GM10266 (cell line): ENCODE data around the gene TSTD1.

Experiments used
- DNase-seq: peaks from one replicate; pipeline ENCODE4 v3.0.0; 2012; ENCODE audit errors: extremely low spot score
- TF ChIP-seq, protein P1 (sequence below): IDR thresholded peaks from 2 replicates; pipeline ENCODE4 v1.5.1; 2012; ENCODE audit warnings: mild to moderate bottlenecking, low read depth; ENCODE audit not compliant: control insufficient read depth, insufficient read depth; ENCODE audit errors: missing control alignments

The TSTD1 gene

DNA sequence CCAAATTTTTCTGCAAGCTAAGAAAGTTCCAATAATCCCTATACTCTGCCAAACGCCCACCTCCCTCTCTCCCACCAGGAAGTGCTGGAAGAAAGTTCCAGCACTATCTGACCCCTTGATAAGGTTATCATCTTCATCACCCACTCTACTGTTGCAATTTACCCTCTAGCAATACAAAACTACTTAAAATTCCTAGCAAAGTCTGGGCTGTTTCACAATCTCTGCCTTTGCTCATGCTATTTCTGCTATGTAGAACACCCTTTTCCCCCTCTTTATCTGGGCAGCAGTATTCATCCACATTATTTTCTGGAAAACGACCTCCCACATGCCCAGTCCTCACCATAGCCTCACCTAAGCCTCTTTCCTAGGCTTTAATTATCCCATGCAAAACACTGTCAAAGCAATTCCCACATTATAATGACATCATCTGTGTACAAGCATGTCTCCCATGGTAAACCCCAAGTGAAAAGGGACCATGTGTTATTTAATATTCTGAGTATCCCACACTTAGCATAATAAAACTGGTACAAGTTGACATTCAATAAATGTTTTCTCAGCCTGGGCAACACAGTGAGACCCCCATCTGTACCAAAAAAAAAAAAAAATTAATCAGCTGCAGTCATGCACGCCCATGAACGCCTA lies 29.8 kb downstream of the TSTD1 start:
- no peak for DNase-seq

DNA sequence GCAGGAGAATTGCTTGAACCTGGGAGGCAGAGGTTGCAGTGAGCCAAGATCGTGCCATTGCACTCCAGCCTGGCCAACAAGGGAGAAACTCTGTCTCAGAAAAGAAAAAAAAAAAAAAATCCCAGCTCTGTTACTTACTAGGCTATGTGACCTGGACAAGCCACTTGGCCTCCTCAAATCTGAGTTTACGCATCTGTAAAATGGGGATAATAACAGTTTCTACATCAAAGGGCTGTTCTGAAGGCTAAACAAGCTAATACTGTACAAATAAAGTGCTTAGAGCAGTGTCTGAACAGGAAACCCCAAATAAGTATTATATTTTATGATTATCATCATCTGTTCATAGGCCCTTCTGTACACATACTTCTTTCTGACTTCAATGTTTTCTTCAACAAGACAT lies 31.4 kb downstream of the TSTD1 start:
- no peak for DNase-seq
- TF ChIP-seq, protein P1, sequence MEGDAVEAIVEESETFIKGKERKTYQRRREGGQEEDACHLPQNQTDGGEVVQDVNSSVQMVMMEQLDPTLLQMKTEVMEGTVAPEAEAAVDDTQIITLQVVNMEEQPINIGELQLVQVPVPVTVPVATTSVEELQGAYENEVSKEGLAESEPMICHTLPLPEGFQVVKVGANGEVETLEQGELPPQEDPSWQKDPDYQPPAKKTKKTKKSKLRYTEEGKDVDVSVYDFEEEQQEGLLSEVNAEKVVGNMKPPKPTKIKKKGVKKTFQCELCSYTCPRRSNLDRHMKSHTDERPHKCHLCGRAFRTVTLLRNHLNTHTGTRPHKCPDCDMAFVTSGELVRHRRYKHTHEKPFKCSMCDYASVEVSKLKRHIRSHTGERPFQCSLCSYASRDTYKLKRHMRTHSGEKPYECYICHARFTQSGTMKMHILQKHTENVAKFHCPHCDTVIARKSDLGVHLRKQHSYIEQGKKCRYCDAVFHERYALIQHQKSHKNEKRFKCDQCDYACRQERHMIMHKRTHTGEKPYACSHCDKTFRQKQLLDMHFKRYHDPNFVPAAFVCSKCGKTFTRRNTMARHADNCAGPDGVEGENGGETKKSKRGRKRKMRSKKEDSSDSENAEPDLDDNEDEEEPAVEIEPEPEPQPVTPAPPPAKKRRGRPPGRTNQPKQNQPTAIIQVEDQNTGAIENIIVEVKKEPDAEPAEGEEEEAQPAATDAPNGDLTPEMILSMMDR = no peak

More for the DNA sequence above, 29.8 kb downstream of the TSTD1 start:
- TF ChIP-seq, protein P1 = no peak

DNA sequence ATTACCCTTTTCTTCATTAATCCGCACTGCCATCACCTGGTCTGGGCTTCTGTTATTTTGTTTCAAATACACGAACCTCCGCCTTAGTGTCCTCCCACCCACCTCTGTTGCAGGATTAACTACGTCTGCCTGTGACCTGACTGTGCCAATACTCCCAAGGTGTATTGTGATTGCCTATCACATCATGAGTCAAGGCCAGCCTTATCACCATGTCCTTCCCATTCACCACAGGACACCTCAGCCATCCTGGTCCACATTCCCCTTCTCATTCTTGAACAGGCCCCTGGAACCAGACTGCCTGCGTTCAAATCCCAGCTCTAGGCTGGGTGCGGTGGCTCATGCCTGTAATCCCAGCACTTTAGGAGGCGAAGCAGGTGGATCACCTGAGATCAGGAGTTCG lies 32.2 kb downstream of the TSTD1 start:
- DNase-seq = no peak
- TF ChIP-seq, protein P1 = no peak

DNA sequence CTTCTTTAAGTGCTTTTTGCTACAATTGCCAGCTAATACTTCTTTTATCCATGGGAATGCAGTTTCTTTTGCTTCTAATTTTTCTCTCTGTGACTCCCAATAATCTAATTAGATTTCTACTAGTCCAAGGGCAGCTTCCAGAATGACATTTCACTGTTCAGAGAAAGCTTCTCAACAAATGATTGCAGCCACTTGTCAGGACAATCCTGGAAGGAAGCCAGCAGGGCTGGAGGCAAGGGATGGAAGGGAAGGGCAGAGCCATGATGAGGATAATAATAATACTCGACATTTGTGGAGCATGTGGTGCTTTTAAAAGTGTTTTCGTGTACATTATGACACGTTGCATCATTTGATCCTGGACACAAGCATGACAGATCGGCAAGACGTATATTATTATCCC lies 37.2 kb downstream of the TSTD1 start:
- TF ChIP-seq, protein P1 = no peak
- DNase-seq = no peak

DNA sequence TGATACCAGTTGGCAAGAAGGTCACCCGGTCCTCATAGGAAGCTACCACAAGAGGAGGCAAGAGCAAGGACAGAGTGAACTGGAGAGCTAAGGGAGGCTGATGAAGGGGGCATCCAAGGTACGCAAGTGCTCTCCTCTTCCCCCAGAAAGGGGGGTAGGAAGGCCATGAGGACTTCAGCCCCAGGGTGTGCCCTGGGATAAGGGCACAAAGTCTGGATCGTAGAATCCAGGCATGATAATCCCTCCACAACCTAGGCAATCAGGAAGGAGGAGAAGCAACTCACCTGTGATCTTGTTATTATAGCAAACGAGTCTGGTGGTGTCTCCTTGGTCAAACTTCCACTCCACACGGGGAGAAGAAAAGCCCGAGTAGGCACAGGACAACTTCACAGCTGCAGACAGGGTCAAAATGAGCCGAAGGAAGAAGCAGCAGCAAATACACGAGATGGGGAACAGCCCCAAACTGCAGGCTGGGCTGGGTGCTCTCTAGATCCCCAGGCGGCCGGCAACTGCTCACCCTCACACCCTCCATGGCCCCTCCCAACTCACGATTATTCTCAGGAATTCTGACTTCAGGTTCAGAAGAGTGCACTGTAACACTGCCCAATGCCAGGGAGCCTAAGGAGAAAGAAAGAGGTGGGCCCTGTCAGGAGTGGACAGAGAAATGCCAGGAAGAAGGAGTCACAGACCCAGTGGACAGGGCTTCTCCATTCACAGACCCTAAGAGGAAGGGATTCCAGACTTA lies 37.9 kb downstream of the TSTD1 start:
- TF ChIP-seq, protein P1 = no peak
- DNase-seq = no peak

DNA sequence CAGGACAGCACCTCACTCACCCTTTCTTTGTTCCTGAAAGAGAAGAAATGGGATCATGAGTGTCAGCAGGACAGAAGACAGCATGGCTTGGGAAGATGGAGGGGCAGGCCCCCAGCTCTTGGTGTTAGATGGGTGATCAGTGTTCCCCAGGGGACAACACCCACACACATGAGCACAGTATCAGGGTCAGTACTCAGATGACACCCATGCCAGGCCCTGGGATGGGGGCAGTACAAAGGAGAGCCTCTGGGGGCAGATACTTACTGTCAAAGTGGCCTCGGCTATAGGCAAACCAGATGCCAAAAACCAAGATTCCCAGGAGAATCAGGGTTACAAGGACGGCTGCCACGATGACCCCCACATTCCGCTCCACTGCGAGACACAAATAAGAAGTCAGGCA lies 39.4 kb downstream of the TSTD1 start:
- TF ChIP-seq, protein P1 = no peak
- DNase-seq = no peak
